Mesenchymal stem cell (in vitro differentiated cells and primary cell): ENCODE measurements around the gene NPAS3.
A peak's percentile ranks its signal among the peaks of the same experiment; 100 is the strongest.

Experiments used
- DNase-seq: peaks from one replicate; pipeline ENCODE4 v3.0.0-alpha.2; 2013
- H2AFZ ChIP-seq: one replicate; pipeline ENCODE4 v1.6.1; 2013; ENCODE audit warnings: low read depth, mild to moderate bottlenecking, control low read depth, inconsistent platforms, low read length, moderate library complexity
- H2AK5ac ChIP-seq: 2 replicates; pipeline ENCODE4 v1.6.1; 2013; ENCODE audit warnings: low read length, moderate library complexity, mild to moderate bottlenecking, inconsistent platforms; ENCODE audit not compliant: severe bottlenecking
- H2BK120ac ChIP-seq: one replicate; pipeline ENCODE4 v1.6.1; 2013; ENCODE audit warnings: low read depth, mild to moderate bottlenecking, inconsistent platforms, low read length, moderate library complexity
- H2BK12ac ChIP-seq, 2 experiments: one replicate each; pipeline ENCODE4 v1.6.1; 2013; ENCODE audit warnings: inconsistent platforms in 2 of 2, low read length in 2 of 2, mild to moderate bottlenecking in 2 of 2, moderate library complexity in 2 of 2, control low read depth in 1 of 2
- H2BK15ac ChIP-seq: one replicate; pipeline ENCODE4 v1.6.1; 2013; ENCODE audit warnings: mild to moderate bottlenecking, low read depth, inconsistent platforms; ENCODE audit not compliant: poor library complexity, severe bottlenecking
- H2BK5ac ChIP-seq: 2 replicates; pipeline ENCODE4 v1.6.1; 2013; ENCODE audit warnings: low read depth, mild to moderate bottlenecking, low read length, control low read depth, inconsistent platforms; ENCODE audit not compliant: poor library complexity, severe bottlenecking
- H3K14ac ChIP-seq, 2 experiments: one replicate each; pipeline ENCODE4 v1.6.1; 2013; ENCODE audit warnings: inconsistent platforms in 2 of 2, low read length in 2 of 2, control low read depth in 1 of 2, mild to moderate bottlenecking in 1 of 2, moderate library complexity in 1 of 2
- H3K18ac ChIP-seq, 2 experiments: one replicate each; pipeline ENCODE4 v1.6.1; 2013; ENCODE audit warnings: inconsistent platforms in 2 of 2, low read length in 2 of 2, control low read depth in 1 of 2, low read depth in 1 of 2, mild to moderate bottlenecking in 1 of 2
- H3K23ac ChIP-seq, 2 experiments: one replicate each; pipeline ENCODE4 v1.6.1; 2013; ENCODE audit warnings: inconsistent platforms in 2 of 2, low read length in 2 of 2, mild to moderate bottlenecking in 2 of 2, moderate library complexity in 2 of 2, control low read depth in 1 of 2
- H3K27ac ChIP-seq: 2 replicates; pipeline ENCODE4 v1.5.1; 2013; ENCODE audit warnings: mild to moderate bottlenecking, moderate library complexity, low read length, control low read depth, inconsistent platforms; ENCODE audit not compliant: poor library complexity, severe bottlenecking
- H3K27me3 ChIP-seq, 2 experiments: 2 replicates each; pipeline versions ENCODE4 v1.6.1 to v1.7.0; 2013; ENCODE audit warnings: low read length in 2 of 2, mild to moderate bottlenecking in 2 of 2, moderate library complexity in 2 of 2, control low read depth in 1 of 2, inconsistent platforms in 1 of 2; ENCODE audit not compliant: control insufficient read depth in 1 of 2, insufficient read depth in 1 of 2
- H3K36me3 ChIP-seq, 2 experiments: 2 replicates each; pipeline versions ENCODE4 v1.6.1 to v1.7.0; 2013; ENCODE audit warnings: low read length in 2 of 2, control low read depth in 1 of 2, inconsistent platforms in 1 of 2, low read depth in 1 of 2, mild to moderate bottlenecking in 1 of 2; ENCODE audit not compliant: insufficient read depth in 2 of 2, control insufficient read depth in 1 of 2
- H3K4ac ChIP-seq, 2 experiments: one replicate each; pipeline ENCODE4 v1.6.1; 2013; ENCODE audit warnings: inconsistent platforms in 2 of 2, low read length in 2 of 2, mild to moderate bottlenecking in 2 of 2, moderate library complexity in 2 of 2, control low read depth in 1 of 2, low read depth in 1 of 2
- H3K4me1 ChIP-seq: 2 replicates; pipeline ENCODE4 v1.6.1; 2013; ENCODE audit warnings: low read depth, low read length, control low read depth; ENCODE audit not compliant: control insufficient read depth, insufficient read depth
- H3K4me2 ChIP-seq: 2 replicates; pipeline ENCODE4 v1.6.1; 2013; ENCODE audit warnings: low read length, mild to moderate bottlenecking, inconsistent platforms; ENCODE audit not compliant: poor library complexity, severe bottlenecking
- H3K4me3 ChIP-seq, 2 experiments: 2 replicates each; pipeline versions ENCODE4 v1.5.1 to v1.7.0; 2013; ENCODE audit warnings: low read length in 2 of 2, mild to moderate bottlenecking in 2 of 2, control low read depth in 1 of 2, low read depth in 1 of 2; ENCODE audit not compliant: insufficient read depth in 1 of 2
- H3K79me1 ChIP-seq: replicated peaks from 2 replicates; pipeline ENCODE4 v1.6.1; 2013; ENCODE audit warnings: mild to moderate bottlenecking, control low read depth, low read length, inconsistent platforms; ENCODE audit not compliant: poor library complexity, severe bottlenecking
- H3K9ac ChIP-seq: 2 replicates; pipeline ENCODE4 v1.7.0; 2013; ENCODE audit warnings: mild to moderate bottlenecking, low read length, moderate library complexity
- H3K9me3 ChIP-seq: 2 replicates; pipeline ENCODE4 v1.7.0; 2013; ENCODE audit warnings: mild to moderate bottlenecking, low read length; ENCODE audit not compliant: control insufficient read depth
- H4K8ac ChIP-seq: one replicate; pipeline ENCODE4 v1.6.1; 2013; ENCODE audit warnings: inconsistent platforms, mild to moderate bottlenecking, low read length, moderate library complexity
- H4K91ac ChIP-seq: one replicate; pipeline ENCODE4 v1.6.1; 2013; ENCODE audit warnings: mild to moderate bottlenecking, low read length, inconsistent platforms
- WGBS: methylation state at CpG from one replicate; pipeline ENCODE4 v1.1.7; 2013; ENCODE audit warnings: mixed read lengths; 5-methylcytosine and 5-hydroxymethylcytosine counted together

Gene NPAS3

DNA sequence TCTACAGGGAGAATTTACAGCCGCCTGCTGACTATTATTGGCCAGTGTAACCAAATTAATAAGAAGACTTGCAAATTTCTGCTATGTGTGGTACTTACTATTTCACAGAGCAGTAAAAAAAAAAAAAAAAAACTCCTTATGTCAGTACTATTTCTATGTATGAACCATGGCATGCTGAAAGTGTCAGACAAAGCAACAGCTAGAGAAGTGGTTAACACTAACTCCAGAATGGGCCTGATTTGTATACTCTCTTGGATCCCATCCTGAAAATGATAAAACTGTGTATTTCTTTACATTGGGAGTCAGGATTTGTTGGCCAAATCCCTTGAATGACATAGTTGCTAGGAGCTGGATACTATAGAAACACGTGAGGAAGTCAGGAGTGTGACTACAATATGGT is 595.4 kb downstream of the NPAS3 start:
- Histone ChIP-seq H3K14ac (no peak overlapping the region), H3K27ac (no peak overlapping the region), H3K4ac (no peak overlapping the region), H2BK15ac (no peak overlapping the region), H4K91ac (no peak overlapping the region), H2AK5ac (no peak overlapping the region), H3K9me3 (no peaks in the 10 kb centered on the region), H3K79me1 (no peaks in the 10 kb centered on the region), H2BK120ac (no peak overlapping the region), H2BK5ac (no peak overlapping the region), H2AFZ (no peak overlapping the region), H4K8ac (no peak overlapping the region), H2BK12ac (no peak overlapping the region), H3K27me3 (no peaks in the 10 kb centered on the region), H3K18ac (no peak overlapping the region), H3K4me3 (no peak overlapping the region), H3K4me1 (no peaks in the 10 kb centered on the region), H3K23ac (no peak overlapping the region), H3K36me3 (no peaks in the 10 kb centered on the region), H3K4me2 (no peak overlapping the region), H3K9ac (no peak overlapping the region)
- DNase-seq = no peak
- 61% methylated on average over 1 of the region's 2 CpGs for WGBS

DNA sequence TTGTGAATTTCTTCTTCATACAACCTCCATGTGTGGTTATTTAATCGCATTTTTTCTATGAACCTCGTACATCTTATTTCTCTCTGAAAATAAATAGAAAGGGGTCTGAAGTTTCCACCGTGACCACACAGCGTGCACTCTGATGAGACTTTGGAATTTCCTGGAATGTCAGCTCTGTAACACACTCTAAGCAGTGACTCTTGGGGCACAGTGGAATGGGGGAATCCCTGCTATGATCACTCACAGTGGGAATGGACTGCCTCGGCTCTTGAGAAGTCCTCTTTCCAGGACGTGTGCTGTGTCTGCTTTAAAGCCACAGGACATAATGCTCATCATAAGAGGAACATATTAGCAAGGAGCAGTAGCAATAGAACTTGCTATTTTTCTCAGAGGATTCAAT is 596.0 kb downstream of the NPAS3 start:
- no peak overlapping the region for H3K9ac ChIP-seq
- H4K8ac ChIP-seq = no peak overlapping the region
- H3K27ac ChIP-seq = no peak overlapping the region
- 64% methylated on average over 6 of the region's 6 CpGs for WGBS
- no peak overlapping the region for H3K4me3 ChIP-seq
- no peaks in the 10 kb centered on the region for H3K79me1 ChIP-seq
- H3K14ac ChIP-seq = no peak overlapping the region
- no peak overlapping the region for H3K4me2 ChIP-seq
- no peaks in the 10 kb centered on the region for H3K9me3 ChIP-seq
- H2AK5ac ChIP-seq = no peak overlapping the region
- no peaks in the 10 kb centered on the region for H3K4me1 ChIP-seq
- no peak overlapping the region for H2BK12ac ChIP-seq
- H3K27me3 ChIP-seq = no peaks in the 10 kb centered on the region
- H2BK120ac ChIP-seq = no peak overlapping the region
- no peak overlapping the region for H4K91ac ChIP-seq
- no peak overlapping the region for H2AFZ ChIP-seq
- no peak overlapping the region for H2BK15ac ChIP-seq
- H3K36me3 ChIP-seq = no peaks in the 10 kb centered on the region
- peak; percentile 90 for DNase-seq
- H3K18ac ChIP-seq = no peak overlapping the region
- H3K4ac ChIP-seq = no peak overlapping the region
- no peak overlapping the region for H2BK5ac ChIP-seq
- no peak overlapping the region for H3K23ac ChIP-seq

DNA sequence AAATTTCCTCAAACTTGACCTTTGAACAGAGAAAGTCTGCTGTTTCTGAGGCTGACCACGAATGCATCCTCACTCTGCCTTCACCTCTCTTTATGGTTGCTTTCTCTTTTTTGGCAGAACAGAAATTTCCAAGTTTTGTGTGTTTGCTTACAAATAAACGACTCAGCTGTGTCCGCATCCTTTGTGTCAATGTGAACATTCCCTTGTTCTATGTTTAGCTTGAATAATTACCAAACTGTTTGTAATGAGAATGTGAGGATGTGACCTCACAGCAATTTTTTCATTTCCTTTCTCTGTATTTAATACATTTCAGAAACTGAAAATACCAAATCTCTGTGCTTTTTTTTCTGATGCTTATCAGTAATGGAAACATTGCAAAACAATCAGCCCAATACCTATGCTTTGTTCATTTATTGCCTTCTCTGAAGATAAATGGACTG is 601.3 kb downstream of the NPAS3 start:
- H3K18ac ChIP-seq = no peak overlapping the region
- H2BK5ac ChIP-seq = no peak overlapping the region
- no peak overlapping the region for H2BK15ac ChIP-seq
- H3K4ac ChIP-seq = no peak overlapping the region
- no peak overlapping the region for H3K27ac ChIP-seq
- no peak overlapping the region for H2AK5ac ChIP-seq
- H4K8ac ChIP-seq = no peak overlapping the region
- H3K79me1 ChIP-seq = no peaks in the 10 kb centered on the region
- no peaks in the 10 kb centered on the region for H3K27me3 ChIP-seq
- no peak overlapping the region for H3K14ac ChIP-seq
- DNase-seq = no peak
- no peak overlapping the region for H4K91ac ChIP-seq
- H3K9ac ChIP-seq = no peak overlapping the region
- WGBS = 42% methylated on average over 1 of the region's 3 CpGs
- H2BK120ac ChIP-seq = no peak overlapping the region
- no peak overlapping the region for H3K4me3 ChIP-seq
- no peaks in the 10 kb centered on the region for H3K4me1 ChIP-seq
- H2BK12ac ChIP-seq = no peak overlapping the region
- H2AFZ ChIP-seq = no peak overlapping the region
- no peaks in the 10 kb centered on the region for H3K9me3 ChIP-seq
- H3K36me3 ChIP-seq = no peaks in the 10 kb centered on the region
- no peak overlapping the region for H3K23ac ChIP-seq
- H3K4me2 ChIP-seq = no peak overlapping the region

DNA sequence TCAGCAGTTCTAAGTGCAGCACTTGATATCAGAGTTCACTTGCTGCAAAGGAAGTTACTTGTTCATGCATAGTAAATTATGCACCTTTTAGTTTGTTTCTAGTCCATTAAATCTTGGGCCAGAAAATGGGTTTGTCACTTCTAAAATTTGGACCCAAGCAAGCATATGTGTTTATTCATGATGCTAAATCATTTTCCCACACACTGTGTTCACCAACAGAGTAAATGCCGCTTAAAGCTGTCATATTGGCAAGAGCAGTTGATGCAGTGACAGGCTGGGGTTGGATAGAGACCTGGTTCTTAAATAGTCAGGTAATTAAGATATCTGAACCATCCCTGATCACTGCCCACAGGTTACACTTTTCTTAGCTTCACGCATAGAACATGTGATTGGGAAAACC is 602.5 kb downstream of the NPAS3 start:
- no peaks in the 10 kb centered on the region for H3K36me3 ChIP-seq
- no peak overlapping the region for H2AFZ ChIP-seq
- no peak overlapping the region for H2BK12ac ChIP-seq
- H3K4me2 ChIP-seq = no peak overlapping the region
- no peak overlapping the region for H3K4ac ChIP-seq
- H3K27me3 ChIP-seq = no peaks in the 10 kb centered on the region
- H2AK5ac ChIP-seq = no peak overlapping the region
- no peak overlapping the region for H3K23ac ChIP-seq
- no peaks in the 10 kb centered on the region for H3K4me1 ChIP-seq
- 100% methylated on average over 2 of the region's 2 CpGs for WGBS
- no peak overlapping the region for H3K14ac ChIP-seq
- no peak overlapping the region for H2BK120ac ChIP-seq
- H3K79me1 ChIP-seq = no peaks in the 10 kb centered on the region
- H2BK15ac ChIP-seq = no peak overlapping the region
- H3K4me3 ChIP-seq = no peak overlapping the region
- H4K8ac ChIP-seq = no peak overlapping the region
- no peak overlapping the region for H3K18ac ChIP-seq
- H4K91ac ChIP-seq = no peak overlapping the region
- H2BK5ac ChIP-seq = no peak overlapping the region
- no peak overlapping the region for H3K27ac ChIP-seq
- H3K9me3 ChIP-seq = no peaks in the 10 kb centered on the region
- H3K9ac ChIP-seq = no peak overlapping the region
- no peak for DNase-seq
